Measurements from ENCODE around the gene KCNA2.

KCNA2 gene

DNA sequence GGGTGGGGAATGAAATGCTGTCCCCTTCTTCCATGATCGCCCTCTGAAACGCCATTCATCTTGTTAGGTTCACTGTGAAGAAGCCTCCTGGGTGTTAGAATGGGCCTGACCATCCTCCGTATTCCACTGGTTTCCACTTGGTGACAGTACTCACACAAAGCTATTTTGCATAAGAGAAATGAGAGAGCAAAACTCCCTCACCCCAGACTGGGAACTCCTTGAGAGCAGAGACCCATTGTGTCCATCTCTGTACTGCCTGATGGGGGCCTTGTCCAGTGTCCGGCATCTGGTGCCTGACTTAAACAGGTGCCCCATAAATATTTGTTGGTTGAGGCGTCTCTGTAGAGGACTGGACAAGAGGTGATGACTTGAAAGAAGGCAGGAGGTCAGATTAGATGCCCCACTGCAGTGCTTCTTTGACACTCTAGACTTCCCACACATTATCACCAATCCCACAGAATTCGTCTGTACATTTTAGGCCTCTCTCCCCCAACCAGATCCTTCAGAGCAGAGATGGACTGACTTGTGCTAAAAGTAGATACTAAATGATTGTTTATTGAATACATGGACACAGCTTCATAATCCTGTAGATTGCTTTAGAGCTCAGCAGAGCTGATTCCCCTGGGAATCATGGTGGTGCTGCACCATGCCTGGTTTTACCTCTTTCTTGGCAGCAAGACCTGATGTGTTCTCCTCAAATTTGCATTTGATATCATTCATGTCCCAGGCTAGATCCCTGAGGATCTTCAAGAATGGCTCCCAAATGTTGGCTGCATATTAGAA, 22.4 kb upstream of the KCNA2 start:
- DNase-seq, result no peak

DNA sequence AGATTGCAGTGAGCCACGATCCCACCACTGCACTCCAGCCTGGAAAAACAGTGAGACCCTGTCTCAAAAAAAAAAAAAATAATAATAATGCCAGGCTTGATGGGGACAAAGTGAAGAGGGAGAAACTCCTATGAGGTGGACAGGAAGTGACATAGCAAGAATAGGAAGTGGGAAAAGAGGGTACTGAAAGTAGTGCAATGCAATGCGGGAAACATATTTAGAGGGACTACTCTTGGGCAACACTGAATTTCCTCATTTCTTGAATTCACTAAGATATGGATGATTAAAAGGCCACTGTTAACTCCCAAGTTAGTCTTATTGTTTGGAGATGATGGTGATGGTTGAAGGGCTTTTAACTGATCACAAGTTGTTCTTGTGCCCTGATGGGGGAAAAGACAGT, 21.6 kb upstream of the KCNA2 start:
- DNase-seq, result no peak

DNA sequence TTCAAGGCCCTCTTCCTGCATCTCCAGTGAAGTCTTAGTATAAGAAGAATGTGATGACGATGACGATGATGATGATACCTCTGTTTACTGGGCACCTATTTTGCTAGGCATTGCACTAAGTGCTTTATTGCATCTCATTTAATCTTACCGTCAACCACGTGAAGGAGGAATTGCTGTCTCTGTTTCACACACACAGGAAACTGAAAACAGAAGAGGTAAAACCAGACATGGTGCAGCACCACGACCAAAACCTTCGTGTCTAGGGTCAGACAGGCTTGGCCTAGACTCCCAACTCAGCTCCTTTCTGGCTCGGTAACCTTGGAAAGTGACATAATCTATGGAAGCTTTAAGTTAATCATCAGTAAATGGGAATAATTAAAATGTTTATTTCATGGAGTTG, 20.7 kb upstream of the KCNA2 start:
- DNase-seq, result no peak

DNA sequence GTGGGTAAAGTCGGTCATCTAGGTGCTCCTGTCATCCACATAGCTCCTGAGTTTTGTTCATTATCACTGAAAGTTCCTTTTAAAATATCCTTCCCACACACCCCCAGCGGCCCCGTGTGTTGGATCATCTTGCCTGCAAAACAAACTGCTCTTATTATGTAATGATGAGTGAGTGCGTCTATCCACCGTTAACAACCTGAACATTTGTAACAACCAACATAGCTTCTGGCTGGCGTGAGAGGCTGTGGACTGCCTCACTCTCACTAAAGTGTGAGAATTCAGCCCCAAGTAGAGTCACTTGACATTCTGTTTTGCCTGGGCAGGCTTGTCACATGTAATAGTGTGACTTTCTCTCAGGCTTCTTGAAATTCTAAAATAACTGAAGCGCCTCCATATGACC, 14.5 kb upstream of the KCNA2 start:
- no peak for DNase-seq

DNA sequence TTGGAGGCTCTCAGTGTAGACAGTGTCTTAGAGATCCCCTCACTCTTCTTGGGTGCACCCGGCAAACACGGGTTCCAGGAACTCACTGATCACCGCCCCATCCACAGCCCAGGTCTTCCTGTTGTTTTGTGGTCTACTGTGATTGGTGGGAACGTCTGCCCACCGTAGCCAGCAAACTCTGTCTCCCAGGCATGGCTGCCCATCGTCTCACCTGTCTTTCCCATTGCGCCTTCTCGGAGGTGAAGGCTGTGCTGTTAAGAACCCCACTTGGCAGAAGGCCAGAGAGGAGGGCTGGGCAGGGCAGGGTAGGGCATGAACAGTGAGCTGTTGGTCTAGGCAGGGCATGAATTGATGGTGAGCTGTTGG, 14.1 kb upstream of the KCNA2 start:
- no peak for DNase-seq

DNA sequence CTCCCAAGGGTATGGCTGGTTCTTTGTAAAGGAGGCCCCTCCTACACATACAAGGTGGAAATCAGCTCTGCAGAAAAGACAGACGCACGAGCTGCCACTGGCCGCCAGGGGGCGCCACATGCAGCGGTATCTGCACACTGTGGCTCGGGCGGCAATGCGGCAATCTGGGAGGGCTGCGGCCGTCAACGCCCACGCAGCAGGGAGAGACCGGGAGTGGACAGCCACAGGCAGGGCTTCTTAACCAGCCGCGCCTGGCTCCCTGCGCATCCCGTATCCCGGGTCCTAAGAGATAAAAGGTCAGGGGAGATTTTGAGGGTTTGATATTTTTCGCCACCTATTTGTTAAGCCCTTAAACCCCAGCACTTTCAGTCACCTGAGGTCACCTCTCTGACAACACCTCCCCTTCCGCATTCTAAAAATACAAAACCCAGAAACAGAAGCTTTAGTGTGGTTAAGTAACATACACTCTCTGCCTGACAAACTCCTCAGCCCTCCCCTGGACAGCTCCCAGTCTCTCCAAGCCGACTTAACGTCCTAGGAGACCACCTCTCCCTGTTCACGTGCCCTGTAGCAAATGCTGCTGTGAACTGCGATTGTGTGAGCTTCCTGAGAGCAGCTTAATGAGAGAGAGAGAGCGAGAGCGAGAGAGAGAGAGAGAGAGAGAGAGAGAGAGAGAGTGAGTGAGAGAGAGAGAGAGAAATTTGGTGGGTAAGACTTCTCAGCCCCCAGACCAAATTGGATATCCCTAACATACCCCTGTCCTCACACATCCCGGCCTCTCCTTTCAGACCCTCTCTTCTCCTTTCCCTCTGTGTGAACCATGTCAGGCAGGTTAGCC, 13.5 kb upstream of the KCNA2 start:
- DNase-seq, result peak; percentile 90

DNA sequence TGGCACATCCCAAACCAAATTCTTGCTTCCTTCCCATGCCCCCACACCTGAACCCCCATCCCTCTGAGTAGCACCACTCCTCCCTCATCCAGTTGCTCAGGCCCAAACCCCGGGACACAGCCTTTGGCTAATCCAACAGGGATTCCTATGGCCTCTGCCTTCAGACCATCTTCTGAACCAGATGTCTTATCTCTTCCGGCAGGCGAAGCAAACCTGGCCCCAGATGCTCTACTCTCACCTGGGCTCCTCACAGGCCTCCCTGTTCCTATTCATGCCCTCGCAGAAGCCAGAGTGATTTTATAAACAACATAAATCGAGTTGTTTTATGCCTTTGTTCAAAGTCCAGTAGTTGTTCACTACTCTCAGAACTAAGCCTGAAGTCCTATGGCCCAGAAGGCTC, 12.5 kb upstream of the KCNA2 start:
- DNase-seq, result no peak

DNA sequence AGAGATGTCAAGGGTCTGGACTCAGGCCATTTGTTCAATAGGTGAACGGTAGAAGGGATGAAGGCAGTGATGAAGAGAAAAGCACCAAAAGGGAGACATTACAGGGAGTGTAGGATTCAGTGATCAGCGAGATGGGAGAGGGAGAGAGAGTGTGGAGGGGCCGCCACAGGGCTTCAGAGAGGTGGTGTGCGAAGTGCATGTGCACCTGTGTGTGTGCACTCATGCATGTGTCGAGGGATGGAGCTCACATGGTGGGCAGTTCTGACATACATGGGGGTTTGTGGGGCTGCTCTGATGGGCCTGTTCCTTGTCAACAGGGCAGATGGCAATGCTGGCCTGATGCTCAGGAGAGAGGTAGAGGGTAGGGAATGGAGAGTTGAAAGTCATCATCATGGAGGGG, 11.4 kb upstream of the KCNA2 start:
- DNase-seq, result no peak

DNA sequence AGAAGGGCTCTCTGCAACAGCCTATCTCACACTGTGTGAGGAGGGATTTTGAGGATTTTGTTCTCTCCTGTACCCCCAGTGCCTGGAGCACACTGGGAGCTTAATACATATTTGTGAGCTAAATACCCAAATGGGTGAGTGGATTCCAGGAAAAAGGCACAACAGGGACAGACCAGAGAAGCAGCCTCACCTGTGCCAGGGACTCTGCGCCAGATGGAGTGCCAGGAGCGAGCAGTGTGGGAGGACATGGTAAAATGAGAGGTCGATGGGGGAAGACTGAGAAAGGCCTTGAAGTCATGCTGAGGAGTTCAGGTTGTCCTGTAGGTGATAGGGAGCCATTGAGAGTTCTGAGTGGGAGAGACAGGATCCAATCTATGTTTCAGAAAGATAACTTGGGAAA, 11.0 kb upstream of the KCNA2 start:
- no peak for DNase-seq

DNA sequence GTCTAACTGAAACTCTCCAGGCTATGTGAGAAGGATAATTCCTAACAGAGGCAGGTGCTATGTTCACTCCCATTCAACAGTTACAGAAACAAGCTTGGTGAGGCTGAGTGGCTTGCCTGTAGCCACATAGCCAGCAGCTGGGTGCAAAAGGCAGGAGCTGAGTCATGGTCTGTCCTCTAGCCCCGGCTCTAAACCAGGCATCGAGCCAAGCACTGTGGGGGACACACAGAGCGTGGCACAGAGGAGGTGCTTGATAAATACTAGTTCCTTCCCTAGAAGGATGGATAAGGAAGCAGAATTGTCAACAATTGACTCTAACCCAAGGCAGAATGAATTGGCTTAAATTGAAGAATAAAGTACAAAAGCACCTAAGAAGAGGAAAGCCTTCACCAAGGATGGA, 10.4 kb upstream of the KCNA2 start:
- DNase-seq, result no peak

DNA sequence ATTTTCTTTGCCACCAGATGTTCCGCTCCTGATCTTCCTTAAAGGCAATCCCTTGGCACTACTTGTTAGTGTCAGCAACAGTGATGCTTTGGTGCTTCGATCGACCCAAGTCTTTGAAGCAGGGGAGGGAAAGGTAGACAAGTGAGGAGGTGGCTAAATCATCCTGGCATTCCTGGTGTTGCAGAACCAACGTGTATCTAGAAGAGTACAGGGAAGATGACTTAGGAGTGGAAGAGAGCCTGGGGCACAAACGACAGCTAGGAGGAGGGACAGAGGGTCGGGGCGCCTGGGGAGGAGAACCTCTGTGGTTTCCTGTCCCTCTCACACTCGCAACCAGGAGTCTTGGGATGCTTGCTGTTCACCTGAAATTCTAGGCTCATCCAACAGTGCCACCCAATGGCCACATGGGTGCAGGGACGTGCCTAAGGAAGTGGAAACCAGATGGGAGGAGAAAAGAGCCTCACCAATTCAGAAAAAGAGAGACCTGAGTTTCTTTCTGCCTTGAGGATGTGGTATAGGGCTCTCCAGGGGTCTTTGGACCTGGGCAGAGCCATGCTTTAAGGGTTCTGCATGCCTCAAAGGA, 9.5 kb upstream of the KCNA2 start:
- DNase-seq, result peak; percentile 63

DNA sequence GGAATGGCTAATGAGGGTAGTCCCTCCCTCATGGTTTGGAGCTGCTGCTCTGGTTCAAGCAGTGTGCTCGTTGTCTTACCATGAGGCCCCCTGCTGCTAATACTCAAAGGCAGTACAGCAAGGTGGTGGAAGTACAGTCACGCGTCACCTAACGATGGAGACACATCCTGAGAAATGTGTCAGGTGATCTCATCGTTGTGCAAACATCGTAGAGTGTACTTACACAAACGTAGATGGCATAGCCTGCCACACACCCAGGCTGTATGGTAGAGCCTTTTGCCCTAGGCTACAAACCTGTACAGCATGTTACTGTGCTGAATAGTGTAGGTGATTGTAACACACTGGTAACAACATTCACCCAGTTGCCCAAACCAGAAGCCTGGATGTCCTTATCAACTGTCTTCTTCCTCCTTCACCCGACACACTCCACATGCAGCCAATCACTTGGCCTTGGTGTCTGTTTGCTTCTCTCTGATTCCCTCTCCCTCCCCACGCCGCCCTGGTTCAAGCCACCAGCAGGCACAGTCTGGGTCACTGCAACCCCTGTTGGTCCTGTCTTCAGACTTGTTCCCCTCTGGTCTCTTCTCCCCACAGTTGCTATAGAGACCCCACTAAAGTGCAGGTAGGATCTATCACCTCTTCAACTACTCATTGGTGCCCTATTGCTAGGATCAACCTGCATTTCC, 6.0 kb upstream of the KCNA2 start:
- DNase-seq, result no peak

DNA sequence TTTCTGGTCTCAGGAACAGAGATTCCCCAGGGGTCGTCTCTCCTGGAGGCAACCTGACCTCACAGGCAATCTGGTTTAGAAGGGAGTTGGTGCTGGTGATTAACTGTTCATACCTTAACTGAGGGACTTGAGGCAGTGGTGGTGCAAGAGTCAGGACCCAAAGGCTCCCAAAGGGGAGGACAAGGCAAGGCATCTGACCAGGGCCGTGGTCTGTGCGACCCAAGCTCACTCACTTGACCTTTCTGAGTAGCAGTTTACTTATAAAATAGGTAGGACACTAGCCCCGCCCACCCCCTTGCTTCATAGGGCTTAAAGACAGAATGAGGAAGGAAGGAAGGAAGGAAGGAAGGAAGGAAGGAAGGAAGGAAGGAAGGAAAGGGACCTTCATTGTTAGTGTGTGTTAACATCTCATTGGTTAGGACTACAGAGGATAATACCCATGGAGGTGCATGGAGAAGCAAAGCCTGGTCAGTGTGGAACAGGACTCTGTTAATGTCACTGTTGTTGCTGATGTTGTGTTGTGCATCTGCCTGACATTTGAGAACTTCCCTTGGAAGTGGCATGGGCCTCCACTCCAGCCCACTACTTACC, 4.6 kb upstream of the KCNA2 start:
- no peak for DNase-seq

DNA sequence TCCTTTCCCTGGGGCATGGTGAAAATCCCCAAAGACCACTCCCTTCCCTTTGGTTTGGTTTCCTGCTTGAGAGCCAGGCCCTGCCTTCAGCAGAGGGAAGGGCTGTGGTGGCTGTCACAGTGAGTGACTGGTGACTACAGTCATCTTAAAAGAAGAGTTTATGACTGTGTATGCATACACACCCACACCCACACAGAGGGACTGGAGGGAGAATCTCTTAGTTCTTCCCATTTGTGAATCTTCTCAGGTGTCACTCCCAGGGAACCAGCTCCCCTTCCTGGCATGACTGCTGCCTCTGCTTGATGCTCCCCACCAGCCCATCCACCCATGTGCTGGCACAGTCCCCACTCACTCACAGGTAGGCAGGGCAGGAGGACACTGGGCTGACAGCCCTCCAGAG, 3.9 kb upstream of the KCNA2 start:
- no peak for DNase-seq

DNA sequence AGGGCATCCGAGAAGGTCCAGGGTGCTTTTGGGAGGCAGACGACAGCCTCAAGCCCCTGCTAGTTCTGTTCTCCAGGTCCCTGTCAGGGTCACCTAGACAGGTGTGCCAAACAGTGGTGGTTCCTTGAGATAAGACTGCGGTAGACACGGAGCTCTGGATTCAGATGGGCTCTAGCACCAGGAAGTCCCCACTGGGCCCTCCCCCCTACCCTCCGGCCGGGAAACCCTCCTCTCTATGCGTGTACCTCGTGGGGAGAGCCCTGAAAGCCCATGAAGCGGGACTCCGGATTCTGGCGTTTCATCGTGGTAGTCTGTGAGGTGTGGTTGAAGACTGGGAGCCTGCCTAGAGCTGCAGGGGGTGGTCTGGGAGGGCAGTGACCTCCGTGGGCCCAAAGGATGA, 2.1 kb upstream of the KCNA2 start:
- DNase-seq, result no peak

DNA sequence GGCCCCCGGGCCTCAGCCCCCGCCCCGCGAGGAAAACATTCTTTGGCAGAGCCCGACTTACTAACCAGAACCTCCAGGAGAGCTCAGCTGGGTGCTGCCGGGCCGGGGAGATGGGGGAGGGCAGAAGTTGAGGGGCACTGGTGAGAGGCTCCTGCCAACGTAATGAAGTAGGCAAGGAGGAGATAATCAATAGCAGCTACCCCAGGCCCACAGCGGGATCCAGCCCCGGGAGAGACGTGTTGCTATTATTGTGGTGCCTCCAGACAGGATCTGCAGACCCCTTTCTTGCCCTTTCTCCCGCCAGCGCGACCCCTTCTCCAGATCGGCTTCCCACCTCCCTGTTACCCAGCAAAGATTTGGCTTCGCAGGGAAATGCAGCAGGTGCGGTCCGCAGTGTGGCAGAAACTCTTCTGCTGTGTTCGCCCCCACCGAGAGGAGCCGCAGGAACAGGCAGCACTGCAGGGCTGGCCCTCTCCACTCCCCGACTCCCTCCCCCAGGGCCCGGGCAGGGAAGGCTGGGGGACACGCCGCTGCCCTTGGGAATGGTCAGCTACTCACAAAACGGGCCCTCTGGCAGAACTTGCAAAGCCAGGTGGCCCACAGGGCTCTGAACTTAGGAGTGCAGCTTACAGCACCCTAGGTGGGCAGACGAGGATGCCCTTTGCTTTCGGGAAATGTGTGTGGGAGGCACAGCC, 1.5 kb upstream of the KCNA2 start:
- no peak for DNase-seq

DNA sequence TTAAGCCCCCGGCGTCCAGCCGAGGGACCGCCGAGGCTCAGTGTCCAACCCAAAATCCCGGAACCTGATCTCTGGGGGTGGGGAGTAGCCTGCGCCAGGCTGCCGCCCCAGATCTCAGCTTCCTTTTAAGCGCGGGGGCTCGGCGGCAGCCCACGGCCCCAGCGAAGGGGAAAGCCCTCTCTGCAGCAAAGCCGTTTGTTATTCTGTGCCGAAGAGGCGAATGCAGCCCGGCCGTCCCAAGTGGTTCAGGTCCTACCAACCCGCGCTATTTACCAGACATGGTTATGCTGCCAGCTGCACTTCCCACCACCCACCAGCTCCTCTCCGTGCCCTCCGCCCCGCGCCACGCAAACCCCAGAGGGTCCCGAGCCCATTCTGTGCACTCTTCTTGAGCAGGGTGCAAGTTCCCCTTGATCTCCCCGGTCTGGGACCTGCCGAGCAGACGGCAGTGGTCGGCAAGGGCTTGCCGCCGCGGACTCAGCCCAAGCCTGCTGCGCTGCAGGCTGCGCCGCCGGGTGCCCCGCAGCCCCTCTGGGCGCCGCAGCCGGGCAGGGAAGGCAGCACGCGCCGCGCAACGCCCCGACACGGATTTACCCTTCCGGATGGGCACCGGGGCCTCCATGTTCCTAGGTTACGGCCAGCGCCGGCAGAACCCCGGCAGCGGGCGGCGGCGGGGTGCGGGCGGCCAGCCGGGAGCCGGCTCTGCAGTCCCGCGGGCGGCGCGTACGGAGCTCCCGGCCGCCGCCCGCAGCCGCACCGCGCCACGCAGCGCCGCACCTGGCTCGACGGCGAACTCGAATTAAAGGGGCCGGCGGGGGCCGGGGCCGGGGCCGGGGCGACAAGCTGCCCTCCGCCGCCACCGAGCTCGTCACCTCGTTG, 738 bp upstream of the KCNA2 start:
- peak; percentile 9 for DNase-seq

DNA sequence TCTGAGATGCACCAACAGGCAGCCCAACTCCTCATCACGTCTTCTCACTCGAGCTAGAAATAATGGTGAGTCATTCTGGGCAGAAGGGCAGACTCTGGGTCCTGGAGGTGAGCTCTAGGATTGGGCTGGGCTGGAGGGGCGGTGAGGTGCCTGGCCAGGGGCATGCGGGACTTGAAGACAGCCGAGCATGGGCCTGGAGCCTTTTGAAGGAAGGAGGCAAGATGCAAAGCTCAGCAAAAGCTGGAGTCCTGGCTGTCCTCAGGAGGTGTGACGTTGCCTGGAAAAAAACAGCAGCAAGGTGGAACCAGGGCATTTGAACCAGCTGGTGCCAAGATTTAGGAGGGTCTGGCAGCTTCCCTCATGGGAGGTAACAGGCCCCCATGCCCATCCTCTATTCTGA, 712 bp downstream of the KCNA2 start:
- DNase-seq, result no peak

DNA sequence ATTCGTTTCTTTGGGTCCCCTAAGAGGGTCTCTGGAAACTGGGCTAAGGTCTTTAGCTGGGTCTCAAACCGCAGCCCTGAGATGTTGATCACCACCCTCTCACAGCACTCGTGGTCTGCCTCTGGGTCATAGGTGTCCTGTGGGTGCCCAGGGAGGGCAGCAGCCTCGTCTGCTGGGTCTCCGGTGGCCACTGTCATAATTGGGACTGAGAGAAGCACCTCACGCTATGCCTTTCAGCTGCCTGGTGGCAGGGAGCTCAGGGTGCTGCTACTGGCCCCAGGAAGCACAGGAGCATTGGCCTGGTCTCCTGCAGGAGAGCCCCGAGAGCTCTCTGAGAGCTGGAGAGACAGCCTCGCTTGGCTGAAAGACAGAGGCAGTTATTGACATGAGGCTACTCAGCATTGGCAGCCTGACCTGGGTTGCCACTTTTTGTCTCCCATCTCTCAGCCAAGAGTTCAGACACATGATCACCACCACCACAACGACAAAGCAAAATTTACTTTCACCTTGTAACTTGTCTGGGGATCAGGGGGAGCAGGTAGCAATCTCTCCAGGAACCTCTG, 1.5 kb downstream of the KCNA2 start:
- no peak for DNase-seq

DNA sequence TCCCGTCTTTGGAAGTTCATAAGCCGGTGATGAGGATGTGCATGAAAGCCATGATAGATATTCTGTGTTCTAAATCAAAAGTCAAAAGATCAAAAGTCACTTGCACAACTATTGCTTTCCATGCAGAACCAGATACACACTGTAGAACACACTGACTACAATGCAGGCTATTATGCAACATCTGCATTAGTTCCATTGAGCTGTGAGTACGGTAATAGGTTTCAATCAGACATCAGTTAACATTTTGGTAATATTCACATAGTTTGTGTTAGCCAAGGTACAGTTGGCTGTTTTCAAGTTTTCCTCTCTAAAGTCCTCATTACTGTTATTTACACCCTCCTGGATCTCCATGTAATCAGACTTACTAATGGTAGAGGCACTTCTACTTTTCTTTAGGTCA, 3.1 kb downstream of the KCNA2 start:
- no peak for DNase-seq

DNA sequence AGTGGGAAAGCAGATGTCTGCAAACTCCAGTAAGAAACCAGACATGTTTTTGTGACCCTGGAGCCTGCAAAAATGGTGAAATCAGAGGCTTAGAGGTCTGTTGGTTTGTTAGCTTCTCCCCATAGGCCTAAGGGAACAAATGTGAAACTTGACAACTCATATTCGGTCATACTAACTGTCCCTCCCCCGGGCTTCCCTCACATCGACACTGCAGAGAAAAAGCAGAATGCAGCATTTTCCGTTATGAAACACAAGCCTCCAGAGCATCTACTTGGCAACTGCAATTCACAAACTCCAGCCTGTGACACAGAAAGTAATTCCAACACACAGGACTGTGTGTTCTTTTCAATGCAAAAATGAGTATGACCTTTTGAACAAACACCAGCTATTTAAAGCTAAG, 3.7 kb downstream of the KCNA2 start:
- no peak for DNase-seq

Measured in CD4-positive, alpha-beta T cell treated with Interleukin-12 subunit alpha and Interleukin-12 subunit beta, for 1 hour (primary cell).